NCI-H1436 treated with DMSO at 0.1 percent for 48 hours (cell line): ENCODE results near the gene EYA2.

Source experiments
- DNase-seq: peaks from one replicate; lab custom pipeline; 2025; lab: John Stamatoyannopoulos, UW

EYA2 gene

DNA sequence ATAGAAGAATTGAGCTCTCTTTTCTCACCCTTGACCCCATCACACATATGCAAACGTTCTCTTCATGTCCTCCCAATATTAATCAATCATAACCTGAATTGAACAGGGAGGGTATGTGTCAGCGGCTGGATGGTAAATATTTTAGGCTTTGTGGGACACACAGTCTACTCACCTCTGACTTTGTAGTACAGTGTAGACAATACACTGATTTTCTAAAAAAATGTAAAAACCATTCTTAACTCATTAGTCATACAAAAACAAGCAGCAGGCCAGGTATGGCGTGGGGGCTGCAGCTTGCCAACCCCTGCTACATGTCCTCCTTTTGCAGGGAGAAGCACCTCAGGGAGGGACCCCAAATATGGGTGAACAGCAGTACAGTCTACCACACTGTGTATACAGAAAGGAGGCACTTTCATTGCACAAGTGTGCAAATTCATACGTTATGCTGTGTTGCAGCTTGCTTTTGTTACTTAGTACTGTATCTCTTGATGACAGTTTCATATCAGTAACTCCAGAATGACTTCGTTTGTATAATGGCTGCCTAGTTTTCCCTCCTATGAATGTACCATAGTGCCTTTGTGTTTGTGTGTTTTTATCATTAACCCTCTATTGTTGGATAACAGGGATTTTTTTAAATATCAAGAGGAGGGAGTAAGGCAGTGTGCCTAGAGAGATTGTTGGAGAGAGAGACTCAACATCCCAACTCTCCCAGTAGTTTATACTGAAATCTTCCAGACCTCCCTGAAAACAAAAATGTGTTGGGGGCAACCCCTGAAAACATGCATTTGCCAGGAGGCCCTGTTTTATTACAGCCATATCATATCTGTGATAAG lies 247.5 kb downstream of the EYA2 start:
- no peak for DNase-seq

DNA sequence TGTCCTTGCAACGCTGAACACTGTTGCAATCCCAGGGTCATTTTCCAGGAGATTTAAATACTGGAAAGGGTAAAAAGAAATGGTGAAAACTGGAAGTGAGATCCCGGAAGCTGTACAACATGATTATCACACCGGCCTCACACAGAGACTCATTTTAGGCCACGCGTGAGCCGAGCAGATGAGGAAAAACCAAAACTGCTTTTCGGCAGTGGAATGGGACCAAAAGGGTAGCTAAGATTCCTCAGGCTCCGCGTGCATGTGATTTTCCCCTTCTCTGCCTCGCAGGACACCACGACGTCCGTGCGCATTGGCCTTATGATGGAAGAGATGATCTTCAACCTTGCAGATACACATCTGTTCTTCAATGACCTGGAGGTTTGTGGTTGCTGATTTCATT lies 248.1 kb downstream of the EYA2 start:
- no peak for DNase-seq

GRCh38 chr20:47143657-47144056 lies 249.0 kb downstream of the EYA2 start:
- DNase-seq: no peak

GRCh38 chr20:47144463-47144862 lies 249.8 kb downstream of the EYA2 start:
- no peak for DNase-seq

- no peak for DNase-seq
Observed at GRCh38 chr20:47146686-47147085, 252.0 kb downstream of the EYA2 start.

GRCh38 chr20:47148059-47148458 lies 253.4 kb downstream of the EYA2 start:
- no peak for DNase-seq

- no peak for DNase-seq
Observed at GRCh38 chr20:47149939-47150338, 255.3 kb downstream of the EYA2 start.

DNA sequence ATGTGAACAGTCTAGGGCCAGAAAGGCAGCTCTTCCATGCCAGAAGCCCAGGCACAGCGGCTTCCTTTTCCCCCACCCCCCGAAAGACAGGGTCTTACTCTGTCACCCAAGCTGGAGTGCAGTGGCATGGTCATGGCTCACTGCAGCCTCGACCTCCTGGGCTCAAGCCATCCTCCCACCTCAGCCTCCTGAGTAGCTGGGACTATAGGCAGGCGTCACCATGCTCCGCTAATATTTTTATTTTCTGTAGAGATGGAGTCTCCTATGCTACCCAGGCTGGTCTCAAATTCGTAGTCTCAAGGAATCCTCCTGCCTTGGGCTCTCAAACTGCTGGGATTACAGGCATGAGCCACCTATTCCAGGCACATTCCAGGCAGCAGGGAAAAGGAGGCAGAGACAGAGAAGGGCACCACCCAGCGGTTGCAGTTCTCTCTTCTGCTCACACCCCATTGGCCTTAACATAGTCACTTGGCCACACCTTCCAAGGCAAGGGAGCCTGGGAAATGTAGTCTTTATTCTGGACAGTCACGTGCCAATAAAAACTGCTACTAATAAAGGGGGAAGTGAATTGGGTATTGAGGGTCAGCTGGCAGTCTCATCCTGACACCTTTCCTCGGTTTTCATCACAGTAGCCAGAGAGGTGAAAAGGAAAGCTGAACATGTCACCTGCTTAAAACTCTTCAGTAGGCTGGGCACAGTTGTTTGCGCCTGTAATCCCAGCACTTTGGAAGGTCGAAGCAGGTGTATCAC lies 255.9 kb downstream of the EYA2 start:
- no peak for DNase-seq

DNA sequence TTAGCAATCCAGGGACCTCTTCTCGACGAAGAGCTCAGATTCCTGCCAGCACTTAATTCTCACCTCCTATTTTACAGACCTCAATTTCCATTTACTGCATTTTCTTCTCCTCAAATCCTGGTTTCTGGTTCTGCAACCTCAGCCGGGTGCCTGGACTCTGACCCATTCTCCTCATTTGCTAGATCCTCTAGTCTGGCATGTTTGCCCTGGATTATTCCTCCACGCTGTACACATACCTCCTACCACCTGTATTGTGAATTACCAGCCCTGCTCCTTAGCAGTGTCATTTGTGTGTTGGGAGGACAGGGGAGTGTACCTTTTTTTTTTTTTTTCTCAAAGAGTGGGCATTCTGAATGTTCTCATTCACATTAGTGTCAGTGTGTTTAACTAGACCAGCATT lies 257.4 kb downstream of the EYA2 start:
- DNase-seq: no peak

DNA sequence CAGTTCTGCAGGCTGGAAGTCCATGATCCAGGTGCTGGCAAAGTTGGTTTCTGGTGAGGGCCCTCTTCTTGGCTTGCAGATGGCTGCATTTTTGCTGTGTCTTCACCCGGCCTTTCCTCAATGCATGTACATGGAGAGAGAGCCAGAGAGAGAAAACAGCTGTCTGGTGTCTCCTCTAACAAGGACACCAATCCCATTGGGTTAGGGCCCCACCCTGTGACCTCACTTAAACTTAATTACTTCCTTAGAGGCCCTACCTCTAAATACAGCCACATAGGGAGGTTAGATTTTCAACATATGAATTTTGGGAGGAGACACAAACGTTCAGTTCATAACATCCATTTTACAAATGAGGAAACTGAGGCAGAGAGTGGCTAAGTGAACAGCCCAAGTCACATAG lies 259.4 kb downstream of the EYA2 start:
- no peak for DNase-seq

- no peak for DNase-seq
Observed at GRCh38 chr20:47156301-47157137, 261.9 kb downstream of the EYA2 start.

- no peak for DNase-seq
Observed at GRCh38 chr20:47159166-47159565, 264.5 kb downstream of the EYA2 start.

DNA sequence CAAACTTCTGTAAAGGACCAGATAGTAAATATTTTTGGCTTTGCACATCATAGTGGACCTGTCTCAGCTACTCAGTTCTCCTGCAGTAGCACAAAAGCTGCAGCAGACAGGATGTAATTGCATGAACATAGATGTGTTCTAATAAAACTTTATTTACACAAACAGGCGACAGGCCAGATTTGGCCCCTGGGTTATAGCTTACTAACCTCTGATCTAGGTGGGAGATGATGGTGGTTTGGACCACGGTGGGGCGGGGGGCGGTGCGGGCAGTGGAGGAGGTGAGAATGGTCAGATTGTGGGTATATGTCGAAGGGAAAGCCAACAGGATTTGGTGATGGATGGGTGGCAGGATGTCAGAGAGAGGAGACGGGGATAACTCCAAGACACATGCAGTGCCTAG lies 265.6 kb downstream of the EYA2 start:
- no peak for DNase-seq

DNA sequence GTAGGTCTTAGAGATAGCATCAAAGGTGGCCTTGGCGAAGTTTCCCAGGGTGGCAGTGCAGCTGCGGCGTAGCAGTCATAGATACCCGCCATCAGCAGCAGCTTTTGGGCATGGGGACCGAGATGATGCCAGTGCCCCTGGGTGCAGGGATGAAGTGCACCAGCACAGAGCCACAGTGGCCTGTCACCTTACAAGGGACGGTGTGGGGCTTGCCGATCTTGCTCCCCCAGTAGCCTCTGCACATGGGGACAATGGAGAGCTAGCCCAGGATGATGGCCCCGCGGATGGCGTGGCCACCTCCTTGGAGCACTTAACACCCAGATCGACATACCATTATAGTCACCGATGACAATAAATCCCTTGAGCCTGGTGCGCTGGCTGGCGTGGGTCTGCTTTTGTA lies 266.3 kb downstream of the EYA2 start:
- DNase-seq: no peak

GRCh38 chr20:47161411-47161810 lies 266.8 kb downstream of the EYA2 start:
- DNase-seq: no peak

DNA sequence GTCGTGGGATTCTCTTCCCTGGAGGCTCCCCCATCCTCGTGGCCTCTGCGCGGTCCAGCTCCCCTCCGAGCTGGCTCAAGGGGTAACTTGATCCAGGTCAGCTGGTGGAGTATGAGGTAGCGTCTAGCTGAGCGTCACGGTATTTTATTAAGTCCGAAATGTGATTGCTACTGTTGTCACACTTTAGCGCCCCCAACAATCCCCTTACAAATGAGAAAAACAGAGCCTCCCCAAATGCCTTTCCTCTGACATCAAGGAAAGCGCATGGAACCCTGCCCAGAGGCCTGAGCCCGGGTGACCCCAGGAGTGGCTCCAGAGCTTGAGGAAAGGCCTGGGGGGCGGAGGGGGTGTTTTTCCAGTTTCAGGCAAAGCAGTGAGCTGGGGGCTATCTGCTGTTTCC lies 269.5 kb downstream of the EYA2 start:
- DNase-seq: no peak

GRCh38 chr20:47165376-47165865 lies 270.8 kb downstream of the EYA2 start:
- DNase-seq: no peak

GRCh38 chr20:47167846-47168245 lies 273.2 kb downstream of the EYA2 start:
- no peak for DNase-seq

DNA sequence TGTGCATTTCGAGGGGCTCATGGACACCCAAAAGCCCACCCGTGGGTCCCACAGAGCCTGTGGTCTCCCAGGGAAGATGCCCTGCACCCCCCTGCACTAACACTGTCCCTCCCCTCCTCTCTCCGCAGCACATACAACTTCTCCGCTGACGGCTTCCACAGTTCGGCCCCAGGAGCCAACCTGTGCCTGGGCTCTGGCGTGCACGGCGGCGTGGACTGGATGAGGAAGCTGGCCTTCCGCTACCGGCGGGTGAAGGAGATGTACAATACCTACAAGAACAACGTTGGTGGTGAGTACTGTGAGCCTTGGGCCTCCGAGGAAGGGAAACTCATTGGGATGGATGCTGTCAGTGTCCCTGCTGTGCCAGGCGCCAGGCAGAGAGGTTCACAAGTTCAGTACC lies 277.9 kb downstream of the EYA2 start:
- DNase-seq: no peak

GRCh38 chr20:47173596-47174216 lies 279.1 kb downstream of the EYA2 start:
- no peak for DNase-seq

DNA sequence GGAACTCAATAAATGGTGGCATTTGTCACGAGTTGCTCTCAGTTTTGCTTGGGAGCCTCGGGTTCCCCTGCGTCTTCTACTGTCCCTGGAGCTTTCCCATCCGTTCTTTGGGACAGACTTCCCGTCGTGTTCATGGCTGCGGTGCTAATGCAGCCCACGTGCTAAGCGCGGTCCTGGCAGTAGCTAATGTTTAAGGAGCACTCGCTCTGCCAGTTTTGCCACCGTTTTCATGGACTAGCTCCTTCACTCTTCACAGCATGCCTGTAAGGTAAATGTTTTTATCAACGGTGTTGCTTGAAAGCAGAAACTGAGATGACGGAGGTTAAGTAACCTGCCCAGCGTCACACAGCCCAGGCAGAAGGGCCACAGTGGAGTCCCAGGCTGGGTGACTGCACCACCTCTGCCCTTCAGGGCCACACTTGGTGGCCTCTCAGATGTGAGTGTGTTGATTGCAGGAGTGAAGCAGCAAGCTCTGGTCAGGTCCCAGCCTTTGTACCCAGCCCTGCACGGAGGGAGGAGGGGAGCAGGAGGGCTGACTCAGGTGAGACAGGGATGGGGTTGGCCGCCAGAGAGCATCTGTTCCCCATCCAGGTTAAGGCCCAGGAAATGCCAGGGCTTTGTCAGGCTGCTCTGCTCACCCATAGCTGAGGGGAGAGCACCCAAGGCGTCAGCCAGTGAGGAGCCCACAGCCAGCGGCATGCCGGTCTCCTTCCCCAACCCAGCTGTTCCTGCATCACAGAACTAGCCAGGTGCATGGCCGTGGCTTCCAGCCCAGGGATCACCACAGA lies 280.0 kb downstream of the EYA2 start:
- DNase-seq: no peak
